Neural progenitor cell (in vitro differentiated cells): ENCODE measurements around the gene TLCD3A. TPM values are rescaled to one million over a fixed set of nuclear protein-coding genes. Genes with fewer than 3 reads are reported as not detected.
"Not testable (repeated sequence)": the region's sequence is repeated elsewhere in the genome, so short reads cannot be mapped to it uniquely, and the experiment has no call there.

Experiments used
- DNase-seq: peaks from one replicate; pipeline ENCODE4 v3.0.0-alpha.2; 2016; ENCODE audit warnings: low spot score
- H2AFZ ChIP-seq: fragments of 200-600 bp; sonication (generic); replicated peaks from 2 replicates; pipeline ENCODE4 v1.6.1; 2016; ENCODE audit warnings: antibody characterized with exemption
- H3F3A ChIP-seq: fragments of 200-600 bp; sonication (generic); 2 replicates; pipeline ENCODE4 v1.6.1; 2016; ENCODE audit warnings: antibody characterized with exemption, low read depth
- H3K27ac ChIP-seq: fragments of 200-600 bp; sonication (generic); 2 replicates; pipeline ENCODE4 v1.5.1; 2016; ENCODE audit warnings: mild to moderate bottlenecking
- H3K27me3 ChIP-seq: fragments of 200-600 bp; sonication (generic); 2 replicates; pipeline ENCODE4 v1.6.1; 2016; ENCODE audit warnings: mild to moderate bottlenecking, moderate library complexity
- H3K36me3 ChIP-seq: fragments of 200-600 bp; sonication (generic); 2 replicates; pipeline ENCODE4 v1.5.1; 2016
- H3K4me1 ChIP-seq: fragments of 200-600 bp; sonication (generic); 2 replicates; pipeline ENCODE4 v1.6.1; 2016; ENCODE audit warnings: mixed run types
- H3K4me2 ChIP-seq: fragments of 200-600 bp; sonication (generic); 2 replicates; pipeline ENCODE4 v1.6.1; 2016
- H3K4me3 ChIP-seq: fragments of 200-600 bp; sonication (generic); 2 replicates; pipeline ENCODE4 v1.5.1; 2016
- H3K79me2 ChIP-seq: fragments of 200-600 bp; sonication (generic); 2 replicates; pipeline ENCODE4 v1.6.1; 2016; ENCODE audit warnings: low read depth
- H3K9ac ChIP-seq: fragments of 200-600 bp; sonication (generic); 2 replicates; pipeline ENCODE4 v1.6.1; 2016
- H3K9me3 ChIP-seq: fragments of 200-600 bp; sonication (generic); 2 replicates; pipeline ENCODE4 v1.5.1; 2016; ENCODE audit warnings: low read depth
- H4K20me1 ChIP-seq: fragments of 200-600 bp; sonication (generic); 2 replicates; pipeline ENCODE4 v1.6.1; 2016; ENCODE audit warnings: low read depth
- H3K27ac Mint-ChIP-seq: 3 replicates; pipeline ENCODE4 v1.8.0; 2021; ENCODE audit warnings: mixed read lengths
- H3K27me3 Mint-ChIP-seq: 2 replicates; pipeline ENCODE4 v1.8.0; 2022; ENCODE audit warnings: low read depth, mild to moderate bottlenecking, inconsistent platforms, moderate library complexity, mixed read lengths; ENCODE audit not compliant: insufficient read depth
- H3K36me3 Mint-ChIP-seq: 3 replicates; pipeline ENCODE4 v1.8.0; 2021; ENCODE audit warnings: mixed read lengths
- H3K4me1 Mint-ChIP-seq: 3 replicates; pipeline ENCODE4 v1.8.0; 2021; ENCODE audit warnings: mixed read lengths
- H3K4me3 Mint-ChIP-seq: 3 replicates; pipeline ENCODE4 v1.8.0; 2021; ENCODE audit warnings: mild to moderate bottlenecking, moderate library complexity, mixed read lengths
- H3K9me3 Mint-ChIP-seq: 3 replicates; pipeline ENCODE4 v1.8.0; 2020; ENCODE audit warnings: mixed read lengths
- EZH2 ChIP-seq: fragments of 200-600 bp; sonication (generic); IDR thresholded peaks from 2 replicates; pipeline ENCODE4 v1.6.1; 2017; ENCODE audit warnings: antibody characterized with exemption, mild to moderate bottlenecking, moderate library complexity
- EZH2phosphoT487 ChIP-seq: fragments of 200-600 bp; sonication (generic); IDR thresholded peaks from 2 replicates; pipeline ENCODE4 v1.6.1; 2017; ENCODE audit warnings: antibody characterized with exemption
- total RNA-seq: library from RNA; depleted of rRNA; stranded (reverse); fragments of >200 nt; gene quantifications from 2 replicates; pipeline ENCODE4 v1.2.3, GENCODE V29; 2015; ENCODE audit warnings: low replicate concordance
- TF ChIP-seq, protein P1 (sequence below): fragments of 200-600 bp; sonication (generic); IDR thresholded peaks from 2 replicates; pipeline ENCODE4 v1.5.1; 2017; ENCODE audit warnings: antibody characterized with exemption, mild to moderate bottlenecking

TLCD3A gene
- total RNA-seq, 1 donor from 2014 or later = 13.4 TPM

DNA sequence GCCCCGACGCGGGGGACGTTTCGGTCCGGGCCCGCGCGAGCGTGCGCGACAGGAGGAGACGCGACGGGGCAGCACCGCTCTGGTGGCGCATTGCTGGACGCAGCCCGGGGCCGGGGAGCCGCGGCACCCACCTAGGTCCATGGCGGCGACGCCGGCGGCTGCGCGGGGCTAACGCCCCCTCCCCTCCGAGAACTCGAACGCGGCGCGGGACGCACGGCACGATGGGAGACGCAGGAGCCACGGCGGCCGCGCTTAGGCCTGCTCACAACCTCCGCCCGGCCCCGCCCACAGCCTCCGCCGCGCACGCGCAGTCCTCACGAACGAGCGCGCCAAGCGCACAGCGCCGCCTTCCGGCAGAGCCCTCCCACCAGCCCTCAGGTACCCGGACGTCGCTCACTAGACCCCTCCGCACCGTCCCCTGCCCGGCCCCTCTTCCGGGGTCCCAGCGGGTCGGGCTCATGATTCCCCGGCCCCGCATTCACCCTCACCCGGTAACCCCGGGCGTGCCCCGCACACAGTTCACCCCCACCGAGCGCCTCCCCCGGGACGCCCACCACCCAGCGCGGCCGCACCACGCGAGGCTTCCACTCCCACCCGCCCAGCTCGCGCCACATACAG lies 19.7 kb downstream of the TLCD3A start, which contains the start of gene GEMIN4:
TSS of gene GEMIN4 (minus strand) at position 263 of the 618 bp plus-strand sequence. CDS start at position 141, 122 bp downstream.
- Mint-ChIP-seq H3K27me3 (peaks cover 9% of the 10 kb centered on the region), H3K9me3 (peaks cover 24% of the 10 kb centered on the region), H3K36me3 (peaks cover 50% of the 10 kb centered on the region), H3K27ac (peak within 1 kb of the TSS; percentile 97), H3K4me1 (peaks cover 30% of the 10 kb centered on the region), H3K4me3 (peak within 1 kb of the TSS; percentile 96)
- H3F3A ChIP-seq = peaks cover 37% of the 10 kb centered on the region
- no peaks in the 10 kb centered on the region for H3K27me3 ChIP-seq
- DNase-seq = peak; percentile 97
- H3K9me3 ChIP-seq = no peaks in the 10 kb centered on the region
- H3K4me1 ChIP-seq = peaks cover 26% of the 10 kb centered on the region
- H3K4me3 ChIP-seq = peak within 1 kb of the TSS; percentile 64
- no peak for TF ChIP-seq EZH2phosphoT487
- TF ChIP-seq, protein P1, sequence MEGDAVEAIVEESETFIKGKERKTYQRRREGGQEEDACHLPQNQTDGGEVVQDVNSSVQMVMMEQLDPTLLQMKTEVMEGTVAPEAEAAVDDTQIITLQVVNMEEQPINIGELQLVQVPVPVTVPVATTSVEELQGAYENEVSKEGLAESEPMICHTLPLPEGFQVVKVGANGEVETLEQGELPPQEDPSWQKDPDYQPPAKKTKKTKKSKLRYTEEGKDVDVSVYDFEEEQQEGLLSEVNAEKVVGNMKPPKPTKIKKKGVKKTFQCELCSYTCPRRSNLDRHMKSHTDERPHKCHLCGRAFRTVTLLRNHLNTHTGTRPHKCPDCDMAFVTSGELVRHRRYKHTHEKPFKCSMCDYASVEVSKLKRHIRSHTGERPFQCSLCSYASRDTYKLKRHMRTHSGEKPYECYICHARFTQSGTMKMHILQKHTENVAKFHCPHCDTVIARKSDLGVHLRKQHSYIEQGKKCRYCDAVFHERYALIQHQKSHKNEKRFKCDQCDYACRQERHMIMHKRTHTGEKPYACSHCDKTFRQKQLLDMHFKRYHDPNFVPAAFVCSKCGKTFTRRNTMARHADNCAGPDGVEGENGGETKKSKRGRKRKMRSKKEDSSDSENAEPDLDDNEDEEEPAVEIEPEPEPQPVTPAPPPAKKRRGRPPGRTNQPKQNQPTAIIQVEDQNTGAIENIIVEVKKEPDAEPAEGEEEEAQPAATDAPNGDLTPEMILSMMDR = peak; percentile 80
- no peak within 1 kb of the TSS for H3K27ac ChIP-seq
- H3K79me2 ChIP-seq = peaks cover 47% of the 10 kb centered on the region
- peak within 1 kb of the TSS; percentile 43 for H3K9ac ChIP-seq
- peaks cover 8% of the 10 kb centered on the region for H4K20me1 ChIP-seq
- H2AFZ ChIP-seq = peak within 1 kb of the TSS; percentile 59
- H3K36me3 ChIP-seq = no peaks in the 10 kb centered on the region
- H3K4me2 ChIP-seq = peak within 1 kb of the TSS; percentile 99

DNA sequence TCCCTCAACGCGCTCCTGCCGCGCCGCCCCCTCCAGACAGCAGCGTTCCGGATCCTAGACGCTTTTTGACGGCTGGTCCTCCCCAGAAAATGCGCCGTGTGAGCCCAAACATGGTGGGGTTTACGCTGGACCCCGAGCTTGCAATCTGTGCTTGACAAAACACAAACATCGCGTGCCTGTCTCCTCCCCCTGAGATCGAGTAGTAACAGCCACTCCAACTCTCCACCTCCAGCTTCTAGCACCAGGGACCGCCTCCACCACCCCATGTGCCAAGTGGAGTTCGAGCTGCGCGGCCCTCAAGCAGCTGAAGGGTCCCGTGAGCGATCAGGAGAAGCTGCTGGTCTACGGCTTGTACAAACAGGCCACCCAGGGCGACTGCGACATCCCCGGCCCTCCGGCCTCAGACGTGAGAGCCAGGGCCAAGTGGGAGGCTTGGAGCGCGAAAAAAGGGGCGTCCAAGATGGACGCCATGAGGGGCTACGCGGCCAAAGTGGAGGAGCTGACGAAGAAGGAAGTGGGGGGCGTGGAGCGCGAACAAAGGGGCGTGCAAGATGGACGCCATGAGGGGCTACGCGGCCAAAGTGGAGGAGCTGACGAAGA lies 20.3 kb downstream of the TLCD3A start:
- H3K4me3 Mint-ChIP-seq = peak overlapping the region; percentile 88
- H4K20me1 ChIP-seq = peaks cover 8% of the 10 kb centered on the region
- peaks cover 39% of the 10 kb centered on the region for H3F3A ChIP-seq
- TF ChIP-seq EZH2phosphoT487 (no peak), EZH2 (no peak)
- TF ChIP-seq, protein P1 = no peak
- H3K27ac Mint-ChIP-seq = peak overlapping the region; percentile 97
- peaks cover 26% of the 10 kb centered on the region for H3K4me1 ChIP-seq
- H3K27me3 ChIP-seq = no peaks in the 10 kb centered on the region
- peaks cover 46% of the 10 kb centered on the region for H3K36me3 Mint-ChIP-seq
- H3K27me3 Mint-ChIP-seq = peaks cover 9% of the 10 kb centered on the region
- peaks cover 41% of the 10 kb centered on the region for H3K79me2 ChIP-seq
- peak; percentile 36 for DNase-seq
- H3K9me3 ChIP-seq = no peaks in the 10 kb centered on the region
- peak overlapping the region; percentile 64 for H3K4me3 ChIP-seq
- peaks cover 30% of the 10 kb centered on the region for H3K4me1 Mint-ChIP-seq
- peak overlapping the region; percentile 99 for H3K4me2 ChIP-seq
- H3K27ac ChIP-seq = no peak overlapping the region
- H2AFZ ChIP-seq = peak overlapping the region; percentile 59
- peaks cover 24% of the 10 kb centered on the region for H3K9me3 Mint-ChIP-seq
- H3K36me3 ChIP-seq = no peaks in the 10 kb centered on the region
- peak overlapping the region; percentile 2 for H3K9ac ChIP-seq

DNA sequence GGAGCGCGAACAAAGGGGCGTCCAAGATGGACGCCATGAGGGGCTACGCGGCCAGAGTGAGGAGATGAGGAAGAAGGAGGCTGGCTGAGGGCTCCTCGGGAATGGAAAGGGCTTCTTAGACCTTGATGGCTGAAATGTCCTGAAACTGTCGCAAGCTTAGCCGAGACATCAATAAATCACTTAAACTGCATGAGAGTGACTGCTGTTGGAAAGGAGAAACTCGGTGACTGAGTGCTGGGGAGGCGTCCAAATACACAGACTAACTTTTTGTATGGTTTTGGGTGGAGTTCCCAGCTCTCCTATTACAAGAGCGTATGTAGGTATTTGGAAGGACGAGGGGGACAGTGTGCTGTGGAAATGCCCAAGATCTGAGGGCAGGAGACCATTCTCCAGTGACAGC lies 21.0 kb downstream of the TLCD3A start:
- peak overlapping the region; percentile 77 for H3K4me3 Mint-ChIP-seq
- H3K4me1 ChIP-seq = peaks cover 26% of the 10 kb centered on the region
- H3K4me2 ChIP-seq = no peak overlapping the region
- no peak overlapping the region for H2AFZ ChIP-seq
- H3K79me2 ChIP-seq = peaks cover 34% of the 10 kb centered on the region
- H3K27ac Mint-ChIP-seq = no peak overlapping the region
- H3K9me3 ChIP-seq = no peaks in the 10 kb centered on the region
- peaks cover 8% of the 10 kb centered on the region for H4K20me1 ChIP-seq
- H3K27ac ChIP-seq = no peak overlapping the region
- H3K27me3 ChIP-seq = no peaks in the 10 kb centered on the region
- peaks cover 7% of the 10 kb centered on the region for H3K27me3 Mint-ChIP-seq
- H3K4me3 ChIP-seq = no peak overlapping the region
- peaks cover 39% of the 10 kb centered on the region for H3K36me3 Mint-ChIP-seq
- no peak for TF ChIP-seq EZH2phosphoT487
- no peak for TF ChIP-seq EZH2
- TF ChIP-seq, protein P1 = no peak
- no peak overlapping the region for H3K9ac ChIP-seq
- DNase-seq = no peak
- peaks cover 39% of the 10 kb centered on the region for H3F3A ChIP-seq
- H3K36me3 ChIP-seq = no peaks in the 10 kb centered on the region
- peaks cover 30% of the 10 kb centered on the region for H3K4me1 Mint-ChIP-seq
- peaks cover 17% of the 10 kb centered on the region for H3K9me3 Mint-ChIP-seq

- not testable (repeated sequence) for H3K9ac ChIP-seq, DNase-seq
- H3K4me3 ChIP-seq = peak overlapping the region; percentile 14
These were observed 23.0 kb downstream of the TLCD3A start for GRCh38 chr17:755319-755961.

DNA sequence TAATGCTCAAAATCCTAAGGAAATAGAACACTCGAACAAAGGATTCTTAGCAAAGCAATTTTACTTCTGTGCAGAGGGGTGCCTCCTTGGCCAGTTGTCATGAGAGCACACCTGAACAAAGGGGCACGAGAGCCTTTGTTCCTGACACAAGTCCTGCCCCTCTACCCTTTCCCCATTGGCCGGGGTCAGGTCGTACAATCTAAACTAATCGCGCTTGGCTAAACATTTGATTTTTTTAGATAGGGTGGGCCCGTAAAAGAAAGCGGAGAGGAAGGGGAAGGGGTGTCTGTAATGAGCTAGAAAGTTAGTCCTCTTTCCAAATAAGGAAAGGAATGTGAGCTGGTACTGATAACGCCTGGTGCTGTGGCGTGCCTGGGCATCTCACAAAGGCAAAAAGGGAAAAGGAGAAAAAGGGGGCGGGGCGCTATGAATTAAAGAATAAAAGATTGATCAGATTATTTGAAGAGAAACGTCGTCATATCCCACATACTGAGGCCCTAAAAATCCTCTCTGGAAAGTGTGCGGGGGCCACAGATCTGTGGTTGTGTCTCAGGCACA lies 23.7 kb downstream of the TLCD3A start:
- H3K4me2 ChIP-seq = peak overlapping the region; percentile 47
- not testable (repeated sequence) for H3K9ac ChIP-seq

More at GRCh38 chr17:755319-755961, 23.0 kb downstream of the TLCD3A start:
- peaks cover 26% of the 10 kb centered on the region for H3K4me1 ChIP-seq
- peaks cover 35% of the 10 kb centered on the region for H3K36me3 Mint-ChIP-seq
- H3K36me3 ChIP-seq, H2AFZ ChIP-seq, H4K20me1 ChIP-seq, H3K27me3 ChIP-seq, H3K9me3 Mint-ChIP-seq, H3K4me3 Mint-ChIP-seq, H3K9me3 ChIP-seq, H3K27me3 Mint-ChIP-seq: not testable (repeated sequence)
- H3F3A ChIP-seq = peaks cover 42% of the 10 kb centered on the region
- peaks cover 15% of the 10 kb centered on the region for H3K79me2 ChIP-seq
- peak overlapping the region; percentile 85 for H3K27ac ChIP-seq
- peak overlapping the region; percentile 62 for H3K27ac Mint-ChIP-seq
- peak overlapping the region; percentile 47 for H3K4me2 ChIP-seq
- peaks cover 24% of the 10 kb centered on the region for H3K4me1 Mint-ChIP-seq

More for the DNA sequence above, 23.7 kb downstream of the TLCD3A start:
- peak; percentile 75 for DNase-seq
- not testable (repeated sequence) for H3K27me3 Mint-ChIP-seq, H3K27me3 ChIP-seq, H4K20me1 ChIP-seq, H2AFZ ChIP-seq, H3K9me3 Mint-ChIP-seq, H3K4me3 Mint-ChIP-seq, H3K36me3 ChIP-seq, H3K79me2 ChIP-seq, H3K9me3 ChIP-seq
- peak overlapping the region; percentile 62 for H3K27ac Mint-ChIP-seq
- peaks cover 19% of the 10 kb centered on the region for H3K4me1 ChIP-seq
- peaks cover 20% of the 10 kb centered on the region for H3K4me1 Mint-ChIP-seq
- H3F3A ChIP-seq = peaks cover 42% of the 10 kb centered on the region
- peaks cover 32% of the 10 kb centered on the region for H3K36me3 Mint-ChIP-seq
- peak overlapping the region; percentile 85 for H3K27ac ChIP-seq
- peak overlapping the region; percentile 14 for H3K4me3 ChIP-seq
